GM19397 (cell line): ENCODE measurements around the gene TXNRD2.

Experiments
- ATAC-seq: cut with Tn5 transposase; IDR thresholded peaks from one replicate; pipeline ENCODE4 v1.9.1; 2021; ENCODE audit warnings: mild to moderate bottlenecking, moderate library complexity; ENCODE audit not compliant: unreplicated experiment

TXNRD2 gene

GRCh38 chr22:19866665-19867009 lies 75.0 kb downstream of the TXNRD2 start:
- ATAC-seq, result no peak

- no peak for ATAC-seq
Observed at GRCh38 chr22:19865141-19865829, 76.3 kb downstream of the TXNRD2 start.

- no peak for ATAC-seq
Observed at GRCh38 chr22:19864538-19865106, 77.0 kb downstream of the TXNRD2 start.

- no peak for ATAC-seq
Observed at GRCh38 chr22:19863571-19863970, 78.0 kb downstream of the TXNRD2 start.

GRCh38 chr22:19862619-19863246 lies 78.9 kb downstream of the TXNRD2 start:
- no peak for ATAC-seq

- ATAC-seq, result no peak
Observed at GRCh38 chr22:19859861-19860510, 81.6 kb downstream of the TXNRD2 start.

GRCh38 chr22:19857382-19857781 lies 84.2 kb downstream of the TXNRD2 start:
- no peak for ATAC-seq

- peak; percentile 14 for ATAC-seq
Observed at GRCh38 chr22:19855504-19856409, 85.9 kb downstream of the TXNRD2 start.

GRCh38 chr22:19854778-19855503 lies 86.7 kb downstream of the TXNRD2 start, which contains the start of the genes GNB1L and RTL10:
Gene GNB1L (minus strand): TSS chr22:19854874. CDS start chr22:19821355, 33,519 bp downstream.
Gene RTL10 (minus strand): TSS chr22:19854874. CDS start chr22:19852261, 2,613 bp downstream.
- peak; percentile 82 for ATAC-seq

- ATAC-seq, result peak; percentile 4
Observed at GRCh38 chr22:19853879-19854777, 87.5 kb downstream of the TXNRD2 start.

GRCh38 chr22:19853058-19853878 lies 88.3 kb downstream of the TXNRD2 start:
- ATAC-seq, result no peak

- no peak for ATAC-seq
Observed at GRCh38 chr22:19852177-19852781, 89.3 kb downstream of the TXNRD2 start.

- ATAC-seq, result no peak
Observed at GRCh38 chr22:19851291-19852176, 90.1 kb downstream of the TXNRD2 start.

GRCh38 chr22:19850763-19851109 lies 90.9 kb downstream of the TXNRD2 start:
- no peak for ATAC-seq

- no peak for ATAC-seq
Observed at GRCh38 chr22:19849835-19850762, 91.5 kb downstream of the TXNRD2 start.
